ENCODE data around the gene POU6F2.
"Not testable (repeated sequence)": the region's sequence is repeated elsewhere in the genome, so short reads cannot be mapped to it uniquely, and the experiment has no call there.

The POU6F2 gene

GRCh38 chr7:39317896-39318295, 340.2 kb downstream of the POU6F2 start:
- DNase-seq = no peak

GRCh38 chr7:39321245-39321644, 343.5 kb downstream of the POU6F2 start:
- no peak for DNase-seq

GRCh38 chr7:39321909-39322498, 344.3 kb downstream of the POU6F2 start:
- no peak for DNase-seq

- no peak for DNase-seq
Observed at GRCh38 chr7:39324139-39324760, 346.5 kb downstream of the POU6F2 start.

- not testable (repeated sequence) for DNase-seq
Observed at GRCh38 chr7:39331607-39332006, 353.9 kb downstream of the POU6F2 start.

GRCh38 chr7:39332142-39332541, 354.4 kb downstream of the POU6F2 start:
- no peak for DNase-seq

GRCh38 chr7:39333701-39334100, 356.0 kb downstream of the POU6F2 start:
- DNase-seq = no peak

- no peak for DNase-seq
Observed at GRCh38 chr7:39336442-39336841, 358.7 kb downstream of the POU6F2 start.

- no peak for DNase-seq
Observed at GRCh38 chr7:39338716-39339115, 361.0 kb downstream of the POU6F2 start.

- no peak for DNase-seq
Observed at GRCh38 chr7:39339591-39339990, 361.9 kb downstream of the POU6F2 start.

- no peak for DNase-seq
Observed at GRCh38 chr7:39341083-39341482, 363.4 kb downstream of the POU6F2 start.

- DNase-seq = no peak
Observed at GRCh38 chr7:39342763-39343162, 365.1 kb downstream of the POU6F2 start.

GRCh38 chr7:39349452-39350123, 371.9 kb downstream of the POU6F2 start:
- DNase-seq = no peak

- peak; percentile 83 for DNase-seq
Observed at GRCh38 chr7:39353615-39354376, 376.1 kb downstream of the POU6F2 start.

GRCh38 chr7:39355664-39356063, 378.0 kb downstream of the POU6F2 start:
- DNase-seq = no peak

GRCh38 chr7:39356172-39356925, 378.6 kb downstream of the POU6F2 start:
- no peak for DNase-seq

- no peak for DNase-seq
Observed at GRCh38 chr7:39357648-39358047, 379.9 kb downstream of the POU6F2 start.

GRCh38 chr7:39360038-39360437, 382.3 kb downstream of the POU6F2 start:
- DNase-seq = no peak

- no peak for DNase-seq
Observed at GRCh38 chr7:39360766-39361165, 383.1 kb downstream of the POU6F2 start.

- DNase-seq = no peak
Observed at GRCh38 chr7:39365751-39366295, 388.1 kb downstream of the POU6F2 start.

- no peak for DNase-seq
Observed at GRCh38 chr7:39367451-39367850, 389.7 kb downstream of the POU6F2 start.

GRCh38 chr7:39367943-39368342, 390.2 kb downstream of the POU6F2 start:
- DNase-seq = no peak

- no peak for DNase-seq
Observed at GRCh38 chr7:39372383-39372782, 394.7 kb downstream of the POU6F2 start.

Data from NCI-H2081 treated with DMSO at 0.1 percent for 48 hours (cell line).